ENCODE measurements around the gene SLC16A8. TPM values are rescaled to one million over a fixed set of nuclear protein-coding genes. Genes with fewer than 3 reads are reported as not detected.
A peak's percentile ranks its signal among the peaks of the same experiment; 100 is the strongest.

Gene SLC16A8
- total and polyA plus RNA-seq, 10 of the 15 experiments (the other 5 are each of a cell fraction or from before 2014, with no cell fraction given) = not detected

GRCh38 chr22:38051900-38052862, 31.8 kb downstream of the SLC16A8 start (continued):
- TF ChIP-seq EP300 (IDR thresholded peaks at IDR 0.05; ENCODE audit: borderline replicate concordance in 1 of 2, control insufficient read depth in 1 of 2, low read depth in 2 of 2, low read length in 2 of 2) = no peak
- no peak for TF ChIP-seq E4F1 (IDR thresholded peaks at IDR 0.05; ENCODE audit: borderline replicate concordance, partially characterized antibody)
- TF ChIP-seq E2F4 (IDR thresholded peaks at IDR 0.05; ENCODE audit: low read depth, low read length) = no peak
- TF ChIP-seq RFX5 (IDR thresholded peaks at IDR 0.05; ENCODE audit: low read depth, low read length) = no peak; the same call in 1 of the 2 replicates
- no peak for TF ChIP-seq ZBTB40 (IDR thresholded peaks at IDR 0.05; ENCODE audit: borderline replicate concordance)
- TF ChIP-seq LARP7 (IDR thresholded peaks at IDR 0.05) = peak; percentile 47; the same call in 1 of the 2 replicates
- TF ChIP-seq NR2C1 (IDR thresholded peaks at IDR 0.05) = no peak
- peak; percentile 83 for TF ChIP-seq SMARCA5 (IDR thresholded peaks at IDR 0.05)
- TF ChIP-seq CHD1 (IDR thresholded peaks at IDR 0.05; ENCODE audit: low read depth, low read length) = no peak
- no peak for TF ChIP-seq EZH2 (IDR thresholded peaks at IDR 0.05; ENCODE audit: borderline replicate concordance, control insufficient read depth, low read depth, low read length)
- TF ChIP-seq ATF2 (IDR thresholded peaks at IDR 0.05; ENCODE audit: low read length) = no peak
- no peak for TF ChIP-seq KDM1A (IDR thresholded peaks at IDR 0.05; ENCODE audit: borderline replicate concordance)
- TF ChIP-seq ELK1 (IDR thresholded peaks at IDR 0.05; ENCODE audit: low read depth, low read length) = no peak
- no peak for TF ChIP-seq SRF (IDR thresholded peaks at IDR 0.05; ENCODE audit: low read depth in 2 of 2, low read length in 2 of 2)

Measured in GM12878 (cell line).